B cell (primary cell): ENCODE measurements around the gene TRIM65. TPM values are rescaled to one million over a fixed set of nuclear protein-coding genes. Genes with fewer than 3 reads are reported as not detected.

Experiments used
- ATAC-seq: fragments of 200-7000 bp; cut with Tn5 transposase; one replicate; pipeline ENCODE4 v1.10.0; 2021; ENCODE audit warnings: low read depth, mild to moderate bottlenecking, moderate number of reproducible peaks, moderate library complexity
- CTCF ChIA-PET: fragments of 350-600 bp; sonication (Branson Sonifier 250); formaldehyde crosslinking; loops from one replicate; lab custom pipeline; 2021; ENCODE audit warnings: antibody characterized with exemption, inconsistent platforms; lab: Charles Lee
- POLR2A ChIA-PET: fragments of 350-600 bp; sonication (Branson Sonifier 250); formaldehyde crosslinking; loops from one replicate; lab custom pipeline; 2021; ENCODE audit warnings: antibody characterized with exemption; lab: Charles Lee
- DNase-seq: peaks from one replicate; pipeline ENCODE4 v3.0.0; 2013
- H2AFZ ChIP-seq: 2 replicates; pipeline ENCODE4 v1.6.1; 2012; ENCODE audit warnings: mild to moderate bottlenecking, low read depth, low read length; ENCODE audit not compliant: insufficient read depth, poor library complexity, severe bottlenecking
- H3K27ac ChIP-seq, 2 donors: 1 replicate in 1 of 2; 2 replicates in 1 of 2; pipeline ENCODE4 v1.5.1; 2012 to 2013; ENCODE audit warnings: low read length in 2 of 2, mild to moderate bottlenecking in 2 of 2, moderate library complexity in 1 of 2
- H3K27me3 ChIP-seq, 4 experiments: fragments of 200-600 bp in 1 of 4; sonication (generic) in 1 of 4; replicated peaks in 1 of 4; 1 replicate in 2 of 4; 2 replicates in 2 of 4; pipeline versions ENCODE4 v1.6.1 to v1.7.0; 2013 to 2016; ENCODE audit warnings: low read length in 3 of 4, mild to moderate bottlenecking in 2 of 4, mixed read lengths in 1 of 4, moderate library complexity in 1 of 4; ENCODE audit not compliant: insufficient read depth in 4 of 4, control insufficient read depth in 3 of 4; ENCODE audit errors: control extremely low read depth in 1 of 4
- H3K36me3 ChIP-seq, 2 experiments: replicated peaks in 1 of 2; 1 replicate in 1 of 2; 2 replicates in 1 of 2; pipeline versions ENCODE4 v1.6.1 to v1.7.1; 2013; ENCODE audit warnings: low read length in 1 of 2; ENCODE audit not compliant: insufficient read depth in 2 of 2, control insufficient read depth in 1 of 2; ENCODE audit errors: control extremely low read depth in 1 of 2, extremely low read depth in 1 of 2
- H3K4me1 ChIP-seq, 2 donors: fragments of 200-600 bp in 1 of 2; sonication (generic) in 1 of 2; 1 replicate in 1 of 2; 2 replicates in 1 of 2; pipeline versions ENCODE4 v1.5.1 to v1.6.1; 2013 to 2017; ENCODE audit warnings: low read length in 2 of 2; ENCODE audit not compliant: control insufficient read depth in 2 of 2, insufficient read depth in 2 of 2
- H3K4me2 ChIP-seq: replicated peaks from 2 replicates; pipeline ENCODE3; 2012; ENCODE audit warnings: mild to moderate bottlenecking, low read depth, low read length; ENCODE audit not compliant: poor library complexity, severe bottlenecking
- H3K4me3 ChIP-seq, 5 experiments: fragments of 200-600 bp in 1 of 5; sonication (generic) in 1 of 5; 1 replicate in 3 of 5; 2 replicates in 2 of 5; pipeline versions ENCODE4 v1.5.1 to v1.7.0; 2011 to 2016; ENCODE audit warnings: low read length in 4 of 5, mild to moderate bottlenecking in 4 of 5, low read depth in 2 of 5, control low read depth in 1 of 5, moderate library complexity in 1 of 5; ENCODE audit not compliant: insufficient read depth in 1 of 5; ENCODE audit errors: control extremely low read depth in 1 of 5, extremely low read depth in 1 of 5
- H3K79me2 ChIP-seq: fragments of 200-600 bp; sonication (generic); one replicate; pipeline ENCODE4 v1.6.0; 2016; ENCODE audit warnings: low read length; ENCODE audit not compliant: control insufficient read depth, insufficient read depth
- H3K9ac ChIP-seq: fragments of 200-600 bp; sonication (generic); 2 replicates; pipeline ENCODE4 v1.6.1; 2017; ENCODE audit warnings: mild to moderate bottlenecking, low read length, moderate library complexity
- H3K9me3 ChIP-seq, 3 donors: one replicate each; pipeline versions ENCODE4 v1.6.1 to v1.7.1; 2013; ENCODE audit warnings: low read length in 2 of 3; ENCODE audit not compliant: control insufficient read depth in 2 of 3, insufficient read depth in 1 of 3; ENCODE audit errors: control extremely low read depth in 1 of 3
- H4K20me1 ChIP-seq: 2 replicates; pipeline ENCODE4 v1.6.0; 2012; ENCODE audit warnings: mild to moderate bottlenecking, low read length; ENCODE audit not compliant: insufficient read depth, control insufficient read depth, poor library complexity, severe bottlenecking
- H3K27ac Mint-ChIP-seq: one replicate; pipeline ENCODE4 v1.8.0; 2021; ENCODE audit warnings: mixed read lengths
- H3K27me3 Mint-ChIP-seq: one replicate; pipeline ENCODE4 v1.8.0; 2021; ENCODE audit warnings: mixed read lengths
- H3K4me1 Mint-ChIP-seq: one replicate; pipeline ENCODE4 v1.8.0; 2021; ENCODE audit warnings: mixed read lengths
- H3K4me3 Mint-ChIP-seq: one replicate; pipeline ENCODE4 v1.8.0; 2021; ENCODE audit warnings: mixed read lengths
- H3K9me3 Mint-ChIP-seq: one replicate; pipeline ENCODE4 v1.8.0; 2022; ENCODE audit warnings: mixed read lengths; ENCODE audit not compliant: insufficient read depth
- CTCF ChIP-seq: fragments of 200-600 bp; IDR thresholded peaks from one replicate; pipeline ENCODE4 v1.8.0; 2022; ENCODE audit warnings: antibody characterized with exemption, mild to moderate bottlenecking
- EZH2 ChIP-seq: IDR thresholded peaks from 2 replicates; pipeline ENCODE4 v1.6.1; 2012; ENCODE audit warnings: borderline replicate concordance, low read depth, mild to moderate bottlenecking, moderate library complexity, low read length; ENCODE audit not compliant: insufficient read depth, poor library complexity, severe bottlenecking
- WGBS: methylation state at CpG from one replicate; pipeline ENCODE4 v1.1.5; 2013; ENCODE audit warnings: missing lambda C conversion rate; ENCODE audit not compliant: insufficient coverage; 5-methylcytosine and 5-hydroxymethylcytosine counted together
- intact Hi-C: fragments of 100-400 bp; cut with micrococcal nuclease; formaldehyde crosslinking; loops from one replicate; pipeline ENCODE4 v1.10.0; 2022
- polyA plus RNA-seq: library from polyadenylated mRNA; depleted of rRNA; stranded (reverse); fragments of >200 nt; gene quantifications from 2 replicates; pipeline ENCODE4 v1.2.3, GENCODE V29; 2012
- total RNA-seq, 2 donors: library from RNA; stranded (reverse); fragments of 120-200 nt in 1 of 2; gene quantifications; 1 replicate in 1 of 2; 2 replicates in 1 of 2; pipeline versions ENCODE4 v1.2.3 to v1.2.4, GENCODE V29; 2013 to 2022

TRIM65 gene
- total and polyA plus RNA-seq, 2 donors (not counting 1 experiment from before 2014, with no cell fraction given) = 16.8 to 40.7 TPM

- intact Hi-C loops = loop anchor here (5.0 kb wide), 1 partner anchor 33 kb away; the partner anchor contains the start of gene UNC13D
Measured at GRCh38 chr17:75875182-75875939, 21.4 kb downstream of the TRIM65 start.

More at GRCh38 chr17:75875182-75875939, 21.4 kb downstream of the TRIM65 start:
- DNase-seq (no peak), ATAC-seq (no peak)
- Mint-ChIP-seq H3K4me3 (peak overlapping the region; percentile 90), H3K27ac (peak overlapping the region; percentile 91), H3K4me1 (peaks cover 35% of the 10 kb centered on the region), H3K9me3 (no peaks in the 10 kb centered on the region), H3K27me3 (peaks cover 4% of the 10 kb centered on the region)
- Histone ChIP-seq H3K4me1 (peaks cover 30 to 44% of the 10 kb centered on the region in 2 donors), H3K79me2 (no peaks in the 10 kb centered on the region), H3K4me3 (peak overlapping the region in 2 of 5 experiments; percentile 49 to 69), H3K4me2 (peak overlapping the region; percentile 98), H3K27me3 (peaks cover 0 to 7% (median 1%) of the 10 kb centered on the region in 4 experiments), H3K36me3 (no peaks in the 10 kb centered on the region), H3K27ac (peak overlapping the region; percentile 50 to 55), H4K20me1 (no peaks in the 10 kb centered on the region), H3K9me3 (no peaks in the 10 kb centered on the region), H2AFZ (peak overlapping the region; percentile 94), H3K9ac (peak overlapping the region; percentile 76)
- CTCF ChIA-PET = interaction anchor here (0.6 to 5.6 kb wide), 18 partner anchors 9 to 1240 kb away, joined by 3 to 52 read pairs (median 4); partner anchors contain the start of genes MRPL38, TRIM65 and WBP2
- TF ChIP-seq CTCF (no peak), EZH2 (no peak)
- WGBS = 62% methylated on average over 15 of the region's 18 CpGs
- POLR2A ChIA-PET = interaction anchor here (0.6 to 2.0 kb wide), 11 partner anchors 11 to 99 kb away, joined by 3 to 18 read pairs (median 5); partner anchors contain the start of genes TRIM65, UNC13D, UNK and WBP2
